Heart left ventricle (tissue), 16 donors: ENCODE data around the gene STRA8. TPM values are rescaled to one million over a fixed set of nuclear protein-coding genes. Genes with fewer than 3 reads are reported as not detected.
A peak's percentile ranks its signal among the peaks of the same experiment; 100 is the strongest.

ENCODE experiments used
- ATAC-seq, 4 donors: fragments of 200-7000 bp; cut with Tn5 transposase; one replicate each; pipeline ENCODE4 v1.9.1; 2020 to 2022; ENCODE audit warnings: moderate library complexity in 4 of 4, mild to moderate bottlenecking in 3 of 4, moderate number of reproducible peaks in 1 of 4
- DNase-seq, 5 donors: peaks; one replicate each; pipeline ENCODE4 v3.0.0-alpha.2; 2020
- H3K27ac ChIP-seq, 12 donors: fragments of 200-600 bp; sonication (generic) in 4 of 12; one replicate each; pipeline versions ENCODE4 v1.5.0 to v1.8.0; 2016 to 2022; ENCODE audit warnings: mild to moderate bottlenecking in 2 of 12
- H3K27me3 ChIP-seq, 9 donors: fragments of 200-600 bp; sonication (generic) in 2 of 9; one replicate each; pipeline versions ENCODE4 v1.5.1 to v1.8.0; 2016 to 2022; ENCODE audit warnings: mild to moderate bottlenecking in 3 of 9
- H3K36me3 ChIP-seq, 9 donors: fragments of 200-600 bp; sonication (generic) in 2 of 9; one replicate each; pipeline versions ENCODE4 v1.5.0 to v1.8.0; 2018 to 2022; ENCODE audit warnings: mild to moderate bottlenecking in 2 of 9
- H3K4me1 ChIP-seq, 12 donors: fragments of 200-600 bp; sonication (generic) in 4 of 12; one replicate each; pipeline versions ENCODE4 v1.5.0 to v1.8.0; 2016 to 2022; ENCODE audit warnings: mild to moderate bottlenecking in 3 of 12
- H3K4me3 ChIP-seq, 12 donors: fragments of 200-600 bp; sonication (generic) in 4 of 12; one replicate each; pipeline versions ENCODE4 v1.5.0 to v1.8.0; 2017 to 2022; ENCODE audit warnings: mild to moderate bottlenecking in 9 of 12, moderate library complexity in 4 of 12
- H3K9me3 ChIP-seq, 12 donors: fragments of 200-600 bp; sonication (generic) in 4 of 12; one replicate each; pipeline versions ENCODE4 v1.5.0 to v1.8.0; 2016 to 2022; ENCODE audit warnings: mild to moderate bottlenecking in 1 of 12
- CTCF ChIP-seq, 12 donors: fragments of 200-600 bp; sonication (generic) in 4 of 12; IDR thresholded peaks; one replicate each; pipeline versions ENCODE4 v1.5.0 to v1.8.0; 2018 to 2022; ENCODE audit warnings: antibody characterized with exemption in 12 of 12, mild to moderate bottlenecking in 5 of 12
- POLR2A ChIP-seq, 2 donors: fragments of 450-650 bp; IDR thresholded peaks; one replicate each; pipeline ENCODE4 v1.6.1; 2017; ENCODE audit warnings: antibody characterized with exemption in 2 of 2, mild to moderate bottlenecking in 2 of 2, moderate library complexity in 2 of 2
- WGBS, 4 donors: extraction: QIAGEN DNeasy Blood & Tissue Kit in 2 of 4; methylation state at CpG; one replicate each; pipeline versions ENCODE4 v1.1.5 to v1.1.7; 2013 to 2018; 5-methylcytosine and 5-hydroxymethylcytosine counted together
- intact Hi-C, 10 donors: fragments of 100-400 bp; cut with DNase I; formaldehyde crosslinking; loops; one replicate each; pipeline versions ENCODE4 v1.11.1 to v1.14.2; 2022
- polyA plus RNA-seq, 2 donors: library from polyadenylated mRNA; stranded (reverse); fragments of 200-250 nt; gene quantifications; one replicate each; pipeline ENCODE4 v1.2.3, GENCODE V29; 2013
- total RNA-seq, 9 donors: library from RNA; depleted of rRNA in 2 of 9; stranded (reverse); fragments of >200 nt in 2 of 9; fragmentation: NEBNext Ultra II Directional in 3 of 9; extraction: Animal tissue kit (Norgen Biotek cat#: 25700) in 3 of 9; gene quantifications; one replicate each; pipeline versions ENCODE4 v1.1.0 to v1.2.4, GENCODE V29; 2016 to 2023
- donor health status: ischemic (EF 13 %, LVEDD 7.1; RV severe dilation, severe dysfunction).
- donor health status: healthy with polysubstance abuse.
- donor health status: DM: no; HTN: yes; CAD: no.
- donor health status: DM: no; HTN: no; CAD: no.
- donor health status: ischemic (EF 25% LVEDD 6.9; RV normal size, moderate dysfunction).
- donor health status: ischemic (EF 25% LVEDD 5.7; RV mildly dilated, moderate dysfunction).
- donor health status: healthy.
- donor health status: DM: yes; HTN: yes; CAD: no.
- donor health status: ischemic (EF 35%, LVEDD 5.7; RV mildly dilated, moderate dysfunction).
- donor health status: nonischemic (EF 11% LVEDD 7.7; RV severe dilation, severe dysfunction).
- donor health status: DM: yes; HTN: yes; CAD: no.
- donor health status: PGD.
- donor health status: ischemic (EF 29% LVEDD 5.4; RV normal size, mild dysfunction).
- donor health status: nonischemic (EF 23%, LVEDD 6.1; RV moderate dilation, normal function).

The STRA8 gene
- total and polyA plus RNA-seq, 11 donors: not detected

- H3K27me3 ChIP-seq: peaks cover 0 to 8% (median 0%) of the 10 kb centered on the region in 9 donors
- TF ChIP-seq CTCF (IDR thresholded peaks at IDR 0.05) (peak; percentile 81 to 94 (median 86)), POLR2A (IDR thresholded peaks at IDR 0.05) (no peak)
- intact Hi-C loops: loop anchor here in 5 of 10 donors (5.0 to 10.0 kb wide), 3 partner anchors 368 to 590 kb away; no protein-coding TSS in a partner anchor
- H3K36me3 ChIP-seq: no peaks in the 10 kb centered on the region
- no peak overlapping the region for H3K27ac ChIP-seq
- H3K4me3 ChIP-seq: no peak overlapping the region
- peaks cover 0 to 4% (median 0%) of the 10 kb centered on the region in 12 donors for H3K4me1 ChIP-seq
- no peaks in the 10 kb centered on the region for H3K9me3 ChIP-seq
- 37 to 41% (median 40%) methylated on average over 13 to 14 of the region's 14 CpGs for WGBS, 4 donors
- ATAC-seq (peak; percentile 22 to 75 (median 69)), DNase-seq (peak in 3 of 5 donors; percentile 45 to 52 (median 51))
Observed at GRCh38 chr7:135274495-135275268, 41.0 kb downstream of the STRA8 start.

- H3K27me3 ChIP-seq: peaks cover 0 to 10% (median 0%) of the 10 kb centered on the region in 9 donors
- ATAC-seq (no peak), DNase-seq (no peak)
- TF ChIP-seq CTCF (IDR thresholded peaks at IDR 0.05) (no peak), POLR2A (IDR thresholded peaks at IDR 0.05) (no peak)
- intact Hi-C loops: loop anchor here in 5 of 10 donors (2.0 to 10.0 kb wide), 4 partner anchors 366 to 591 kb away; no protein-coding TSS in a partner anchor
- no peaks in the 10 kb centered on the region for H3K9me3 ChIP-seq
- H3K4me1 ChIP-seq: peaks cover 0 to 4% (median 0%) of the 10 kb centered on the region in 12 donors
- no peak overlapping the region for H3K27ac ChIP-seq
- H3K4me3 ChIP-seq: no peak overlapping the region
- H3K36me3 ChIP-seq: no peaks in the 10 kb centered on the region
- 84 to 93% (median 90%) methylated on average over 10 of the region's 10 CpGs for WGBS, 4 donors
Observed at GRCh38 chr7:135275971-135276580, 42.4 kb downstream of the STRA8 start.

GRCh38 chr7:135277161-135277560 lies 43.5 kb downstream of the STRA8 start:
- Histone ChIP-seq H3K4me3 (no peak overlapping the region), H3K27me3 (peaks cover 0 to 10% (median 0%) of the 10 kb centered on the region in 9 donors), H3K9me3 (no peaks in the 10 kb centered on the region), H3K27ac (no peak overlapping the region), H3K4me1 (peaks cover 0 to 8% (median 0%) of the 10 kb centered on the region in 12 donors), H3K36me3 (no peaks in the 10 kb centered on the region)
- TF ChIP-seq CTCF (IDR thresholded peaks at IDR 0.05): no peak
- no peak for TF ChIP-seq POLR2A (IDR thresholded peaks at IDR 0.05)
- no peak for ATAC-seq
- intact Hi-C loops: loop anchor here in 5 of 10 donors (2.0 to 10.0 kb wide), 4 partner anchors 365 to 592 kb away; no protein-coding TSS in a partner anchor
- WGBS, 4 donors: 71 to 85% (median 74%) methylated on average over 13 of the region's 13 CpGs
- no peak for DNase-seq
